OCI-LY3 (cell line): Measurements from ENCODE around the gene NXPH4.

Source experiments
- H2AFZ ChIP-seq: fragments of 200-600, 300-600 bp; shearing (Covaris generic); 2 replicates; pipeline ENCODE4 v1.6.0; 2014; ENCODE audit warnings: antibody characterized with exemption, low read depth, low read length
- H3K27ac ChIP-seq: fragments of 200-600, 300-600 bp; sonication (generic); 2 replicates; pipeline ENCODE4 v1.5.1; 2014; ENCODE audit warnings: mild to moderate bottlenecking, low read length, moderate library complexity, mixed read lengths
- H3K27me3 ChIP-seq: fragments of 200-600, 300-600 bp; sonication (generic); 2 replicates; pipeline ENCODE4 v1.6.1; 2014; ENCODE audit warnings: low read depth, low read length, mixed read lengths
- H3K36me3 ChIP-seq: fragments of 200-600, 300-600 bp; sonication (generic); replicated peaks from 2 replicates; pipeline ENCODE3; 2014; ENCODE audit warnings: low read depth, low read length, mixed read lengths
- H3K4me1 ChIP-seq: fragments of 300-600, 200-600 bp; sonication (generic); 2 replicates; pipeline ENCODE4 v1.6.1; 2014; ENCODE audit warnings: low read length, mixed read lengths
- H3K4me2 ChIP-seq: fragments of 200-600, 300-600 bp; sonication (generic); 2 replicates; pipeline ENCODE4 v1.6.1; 2014; ENCODE audit warnings: low read length, mixed read lengths
- H3K4me3 ChIP-seq: fragments of 300-600, 200-600 bp; sonication (generic); 2 replicates; pipeline ENCODE4 v1.5.1; 2014; ENCODE audit warnings: antibody characterized with exemption, mild to moderate bottlenecking, low read length, moderate library complexity
- H3K79me2 ChIP-seq: fragments of 300-600, 200-600 bp; shearing (Covaris generic); 2 replicates; pipeline ENCODE4 v1.6.1; 2014; ENCODE audit warnings: mild to moderate bottlenecking, low read length, mixed read lengths
- H3K9ac ChIP-seq: fragments of 300-600, 200-600 bp; shearing (Covaris generic); 2 replicates; pipeline ENCODE4 v1.6.0; 2014; ENCODE audit warnings: mild to moderate bottlenecking, low read length, moderate library complexity
- H3K9me3 ChIP-seq: fragments of 200-600, 300-600 bp; shearing (Covaris generic); 2 replicates; pipeline ENCODE4 v1.6.1; 2014; ENCODE audit warnings: low read length, mixed read lengths; ENCODE audit not compliant: insufficient read depth
- H4K20me1 ChIP-seq: fragments of 200-600, 300-600 bp; sonication (generic); 2 replicates; pipeline ENCODE4 v1.6.1; 2016; ENCODE audit warnings: low read length, mixed read lengths; ENCODE audit not compliant: insufficient read depth
- EZH2phosphoT487 ChIP-seq: fragments of 200-600 bp; shearing (Covaris generic); IDR thresholded peaks from 2 replicates; pipeline ENCODE4 v1.6.1; 2018; ENCODE audit warnings: antibody characterized with exemption, mixed run types, low read depth
- TF ChIP-seq, protein P1 (sequence below): fragments of 200-600, 300-600 bp; sonication (generic); IDR thresholded peaks from 2 replicates; pipeline ENCODE4 v1.5.1; 2014; ENCODE audit warnings: antibody characterized with exemption, low read length, low read depth

The NXPH4 gene

DNA sequence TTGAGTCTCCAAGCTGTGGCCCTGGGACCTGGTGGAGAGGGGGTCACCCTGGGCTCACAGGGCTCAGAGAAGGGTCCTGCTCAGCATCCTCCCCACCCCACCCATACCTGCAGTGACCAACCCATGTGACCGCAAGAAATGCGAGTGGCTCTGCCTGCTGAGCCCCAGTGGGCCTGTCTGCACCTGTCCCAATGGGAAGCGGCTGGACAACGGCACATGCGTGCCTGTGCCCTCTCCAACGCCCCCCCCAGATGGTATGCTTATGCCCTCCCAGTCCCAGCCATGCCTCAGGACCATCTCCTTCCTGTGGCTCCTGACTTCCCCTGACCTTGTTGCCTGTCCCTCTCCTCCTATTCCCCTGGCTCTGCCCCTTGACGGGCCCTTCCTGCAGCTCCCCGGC lies 6.7 kb upstream of the NXPH4 start:
- peaks cover 18% of the 10 kb centered on the region for H3K4me1 ChIP-seq
- no peaks in the 10 kb centered on the region for H3K9me3 ChIP-seq
- no peak overlapping the region for H3K4me2 ChIP-seq
- H2AFZ ChIP-seq = no peak overlapping the region
- H3K36me3 ChIP-seq = no peaks in the 10 kb centered on the region
- H3K27me3 ChIP-seq = peaks cover 12% of the 10 kb centered on the region
- no peak for TF ChIP-seq EZH2phosphoT487
- TF ChIP-seq, protein P1, sequence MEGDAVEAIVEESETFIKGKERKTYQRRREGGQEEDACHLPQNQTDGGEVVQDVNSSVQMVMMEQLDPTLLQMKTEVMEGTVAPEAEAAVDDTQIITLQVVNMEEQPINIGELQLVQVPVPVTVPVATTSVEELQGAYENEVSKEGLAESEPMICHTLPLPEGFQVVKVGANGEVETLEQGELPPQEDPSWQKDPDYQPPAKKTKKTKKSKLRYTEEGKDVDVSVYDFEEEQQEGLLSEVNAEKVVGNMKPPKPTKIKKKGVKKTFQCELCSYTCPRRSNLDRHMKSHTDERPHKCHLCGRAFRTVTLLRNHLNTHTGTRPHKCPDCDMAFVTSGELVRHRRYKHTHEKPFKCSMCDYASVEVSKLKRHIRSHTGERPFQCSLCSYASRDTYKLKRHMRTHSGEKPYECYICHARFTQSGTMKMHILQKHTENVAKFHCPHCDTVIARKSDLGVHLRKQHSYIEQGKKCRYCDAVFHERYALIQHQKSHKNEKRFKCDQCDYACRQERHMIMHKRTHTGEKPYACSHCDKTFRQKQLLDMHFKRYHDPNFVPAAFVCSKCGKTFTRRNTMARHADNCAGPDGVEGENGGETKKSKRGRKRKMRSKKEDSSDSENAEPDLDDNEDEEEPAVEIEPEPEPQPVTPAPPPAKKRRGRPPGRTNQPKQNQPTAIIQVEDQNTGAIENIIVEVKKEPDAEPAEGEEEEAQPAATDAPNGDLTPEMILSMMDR = no peak
- no peak overlapping the region for H3K27ac ChIP-seq
- no peaks in the 10 kb centered on the region for H3K79me2 ChIP-seq
- H4K20me1 ChIP-seq = peaks cover 4% of the 10 kb centered on the region; the same call in 1 of the 2 replicates
- no peak overlapping the region for H3K9ac ChIP-seq
- H3K4me3 ChIP-seq = no peak overlapping the region

DNA sequence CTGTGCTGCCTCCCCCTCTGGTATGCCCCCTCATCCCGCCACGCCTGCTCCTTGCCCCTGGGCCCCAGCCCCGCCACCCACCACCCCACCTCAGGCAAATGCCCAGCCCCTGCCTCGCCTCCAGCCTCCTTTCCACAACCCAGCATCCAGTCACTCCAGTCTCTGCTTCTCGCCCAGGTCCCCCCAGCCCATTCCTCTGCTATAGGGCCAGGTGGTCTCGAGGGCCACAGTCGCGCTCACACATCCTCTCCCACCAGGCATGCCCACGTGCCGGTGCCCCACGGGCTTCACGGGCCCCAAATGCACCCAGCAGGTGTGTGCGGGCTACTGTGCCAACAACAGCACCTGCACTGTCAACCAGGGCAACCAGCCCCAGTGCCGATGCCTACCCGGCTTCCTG lies 6.1 kb upstream of the NXPH4 start:
- no peaks in the 10 kb centered on the region for H3K36me3 ChIP-seq
- H3K27ac ChIP-seq = no peak overlapping the region
- no peaks in the 10 kb centered on the region for H3K79me2 ChIP-seq
- H3K4me1 ChIP-seq = peaks cover 21% of the 10 kb centered on the region
- H3K9ac ChIP-seq = no peak overlapping the region
- H4K20me1 ChIP-seq = peaks cover 4% of the 10 kb centered on the region; the same call in 1 of the 2 replicates
- no peak overlapping the region for H2AFZ ChIP-seq
- H3K27me3 ChIP-seq = peaks cover 17% of the 10 kb centered on the region
- TF ChIP-seq, protein P1 = no peak
- TF ChIP-seq EZH2phosphoT487 = no peak
- H3K9me3 ChIP-seq = no peaks in the 10 kb centered on the region
- H3K4me2 ChIP-seq = no peak overlapping the region
- no peak overlapping the region for H3K4me3 ChIP-seq

DNA sequence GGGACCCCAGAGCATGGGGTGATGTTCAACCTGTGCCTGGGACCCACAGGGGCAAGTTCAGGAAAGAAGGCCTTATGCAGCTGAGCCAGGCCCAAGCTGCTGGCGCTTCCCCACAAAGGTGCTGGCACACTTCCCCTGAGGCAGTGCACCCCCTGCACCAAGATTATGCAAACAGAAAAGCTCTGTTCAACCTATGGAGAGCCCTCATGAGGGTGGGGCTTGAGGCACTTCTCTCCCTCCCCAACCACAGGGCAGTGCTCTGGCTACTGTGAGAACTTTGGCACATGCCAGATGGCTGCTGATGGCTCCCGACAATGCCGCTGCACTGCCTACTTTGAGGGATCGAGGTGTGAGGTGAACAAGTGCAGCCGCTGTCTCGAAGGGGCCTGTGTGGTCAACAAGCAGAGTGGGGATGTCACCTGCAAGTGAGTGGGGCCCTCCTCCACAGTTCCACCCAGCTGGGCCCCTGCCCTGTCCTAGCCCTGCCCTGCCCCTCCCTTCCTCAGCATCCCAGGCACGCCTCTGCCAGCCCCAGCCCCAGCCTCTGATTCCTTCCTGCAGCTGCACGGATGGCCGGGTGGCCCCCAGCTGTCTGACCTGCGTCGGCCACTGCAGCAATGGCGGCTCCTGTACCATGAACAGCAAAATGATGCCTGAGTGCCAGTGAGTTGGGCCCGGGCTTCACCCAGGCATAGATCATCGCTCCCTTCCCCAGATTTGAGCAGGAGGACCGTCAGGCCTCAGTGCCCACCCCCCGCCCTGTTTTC lies 5.5 kb upstream of the NXPH4 start:
- no peak overlapping the region for H3K4me3 ChIP-seq
- H3K27me3 ChIP-seq = peaks cover 24% of the 10 kb centered on the region
- H3K36me3 ChIP-seq = no peaks in the 10 kb centered on the region
- no peak overlapping the region for H3K27ac ChIP-seq
- H3K9me3 ChIP-seq = no peaks in the 10 kb centered on the region
- H2AFZ ChIP-seq = no peak overlapping the region
- TF ChIP-seq EZH2phosphoT487 = no peak
- TF ChIP-seq, protein P1 = no peak
- H3K79me2 ChIP-seq = no peaks in the 10 kb centered on the region
- H3K4me2 ChIP-seq = no peak overlapping the region
- H3K4me1 ChIP-seq = peaks cover 28% of the 10 kb centered on the region
- H3K9ac ChIP-seq = no peak overlapping the region
- peaks cover 4% of the 10 kb centered on the region; the same call in 1 of the 2 replicates for H4K20me1 ChIP-seq

DNA sequence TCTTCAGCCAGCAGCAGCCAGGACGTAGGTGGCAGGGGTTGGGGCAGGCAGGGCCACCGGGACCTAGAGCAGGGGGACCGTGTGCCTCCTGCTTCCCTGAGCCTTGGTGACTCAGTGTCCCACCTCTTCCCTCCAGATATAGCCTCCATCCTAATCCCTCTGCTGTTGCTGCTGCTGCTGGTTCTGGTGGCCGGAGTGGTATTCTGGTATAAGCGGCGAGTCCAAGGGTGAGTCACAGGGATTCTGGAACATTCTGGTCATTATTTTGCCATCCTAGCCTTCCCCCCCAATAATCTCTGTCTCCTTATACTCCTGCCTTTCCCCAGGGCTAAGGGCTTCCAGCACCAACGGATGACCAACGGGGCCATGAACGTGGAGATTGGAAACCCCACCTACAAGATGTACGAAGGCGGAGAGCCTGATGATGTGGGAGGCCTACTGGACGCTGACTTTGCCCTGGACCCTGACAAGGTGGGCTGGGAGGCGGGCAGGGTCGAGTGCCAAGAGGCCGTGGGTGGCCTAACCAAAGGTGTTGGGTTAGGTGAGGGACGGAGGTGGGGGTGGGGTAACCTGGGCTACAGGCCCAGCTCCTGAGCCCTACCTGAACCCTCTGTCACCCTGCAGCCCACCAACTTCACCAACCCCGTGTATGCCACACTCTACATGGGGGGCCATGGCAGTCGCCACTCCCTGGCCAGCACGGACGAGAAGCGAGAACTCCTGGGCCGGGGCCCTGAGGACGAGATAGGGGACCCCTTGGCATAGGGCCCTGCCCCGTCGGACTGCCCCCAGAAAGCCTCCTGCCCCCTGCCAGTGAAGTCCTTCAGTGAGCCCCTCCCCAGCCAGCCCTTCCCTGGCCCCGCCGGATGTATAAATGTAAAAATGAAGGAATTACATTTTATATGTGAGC lies 4.5 kb upstream of the NXPH4 start:
- H3K9me3 ChIP-seq = no peaks in the 10 kb centered on the region
- H3K79me2 ChIP-seq = no peaks in the 10 kb centered on the region
- H3K4me2 ChIP-seq = no peak overlapping the region
- peaks cover 31% of the 10 kb centered on the region for H3K4me1 ChIP-seq
- TF ChIP-seq, protein P1 = no peak
- no peak for TF ChIP-seq EZH2phosphoT487
- H3K36me3 ChIP-seq = no peaks in the 10 kb centered on the region
- H4K20me1 ChIP-seq = peaks cover 4% of the 10 kb centered on the region; the same call in 1 of the 2 replicates
- H3K27ac ChIP-seq = no peak overlapping the region
- H2AFZ ChIP-seq = no peak overlapping the region
- no peak overlapping the region for H3K9ac ChIP-seq
- no peak overlapping the region for H3K4me3 ChIP-seq
- peaks cover 29% of the 10 kb centered on the region for H3K27me3 ChIP-seq
